Stimulated activated CD4-positive, alpha-beta T cell treated with anti-CD3 and anti-CD28 coated beads, Interleukin-1b, Interleukin-23, amount 100 ng/mL, for 24 hours (primary cell): ENCODE data around the gene L3MBTL4.
"Not testable (repeated sequence)": the region's sequence is repeated elsewhere in the genome, so short reads cannot be mapped to it uniquely, and the experiment has no call there.

Experiments
- DNase-seq, 4 experiments: peaks; one replicate each; pipeline ENCODE4 v3.0.0-alpha.2; 2020; ENCODE audit warnings: low read depth in 4 of 4, low spot score in 1 of 4

L3MBTL4 gene

DNA sequence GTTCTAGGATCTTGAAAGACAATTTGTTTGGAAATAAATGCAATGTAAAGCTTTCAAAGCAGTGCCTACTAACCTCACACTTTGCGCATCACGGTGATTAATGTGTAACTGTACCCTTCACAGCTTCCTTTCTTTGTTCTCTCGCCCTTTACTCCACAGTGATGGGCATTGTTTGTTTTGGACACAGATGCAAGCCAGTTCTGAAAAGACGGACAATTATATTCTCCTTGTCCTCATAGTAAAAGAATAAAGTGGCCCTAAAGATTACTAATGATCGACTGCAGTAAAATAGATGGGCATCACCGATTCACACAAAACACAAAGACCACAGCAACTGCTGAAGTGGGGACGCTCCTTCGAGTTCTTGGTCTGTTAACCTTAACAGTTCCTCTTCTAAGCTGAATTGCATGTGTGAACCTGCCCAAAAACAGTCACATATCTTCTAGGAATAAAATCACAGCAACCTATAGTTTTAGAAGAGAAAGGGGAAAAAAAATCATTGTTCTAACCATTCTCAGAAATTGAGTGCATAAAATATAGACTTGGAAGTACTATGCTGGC lies 7.7 kb downstream of the L3MBTL4 start:
- DNase-seq = no peak

DNA sequence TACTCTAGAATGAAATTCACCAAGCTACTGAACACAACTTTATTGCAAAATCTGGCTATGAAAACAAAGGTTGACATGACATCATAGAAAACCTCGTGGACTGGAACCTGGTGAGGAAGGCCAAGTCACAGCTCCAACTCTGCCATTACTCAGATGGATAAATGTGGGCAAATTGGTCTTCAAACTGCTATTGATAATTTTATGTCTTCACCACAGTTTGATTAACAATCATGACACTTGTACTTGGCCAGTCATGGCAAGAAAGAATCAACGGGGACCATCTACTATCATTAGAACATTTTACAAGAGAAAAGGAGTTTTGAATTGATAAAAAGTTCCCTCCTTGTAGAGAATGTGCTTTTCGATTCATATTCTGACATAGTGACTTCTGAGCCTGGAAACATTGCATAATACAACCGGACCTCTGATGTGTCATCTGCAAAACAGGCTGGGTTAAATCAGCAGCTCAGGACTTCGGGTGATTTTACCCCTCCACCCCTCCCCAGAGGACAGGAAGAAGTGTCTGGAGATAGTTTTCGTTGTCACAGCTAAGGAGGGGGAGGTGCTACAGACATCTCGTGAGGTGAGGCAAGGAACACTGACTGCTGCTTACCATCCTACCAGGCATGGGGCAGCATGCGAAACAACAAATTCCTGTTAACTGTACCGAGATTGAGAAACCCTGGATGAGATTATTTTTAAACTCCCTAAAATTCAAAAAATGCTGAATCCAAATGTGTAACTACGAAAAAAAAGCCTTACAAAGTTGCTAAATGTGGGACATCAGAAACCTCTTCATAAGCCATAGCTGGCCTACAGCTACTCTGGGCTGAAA lies 8.4 kb downstream of the L3MBTL4 start:
- no peak for DNase-seq

DNA sequence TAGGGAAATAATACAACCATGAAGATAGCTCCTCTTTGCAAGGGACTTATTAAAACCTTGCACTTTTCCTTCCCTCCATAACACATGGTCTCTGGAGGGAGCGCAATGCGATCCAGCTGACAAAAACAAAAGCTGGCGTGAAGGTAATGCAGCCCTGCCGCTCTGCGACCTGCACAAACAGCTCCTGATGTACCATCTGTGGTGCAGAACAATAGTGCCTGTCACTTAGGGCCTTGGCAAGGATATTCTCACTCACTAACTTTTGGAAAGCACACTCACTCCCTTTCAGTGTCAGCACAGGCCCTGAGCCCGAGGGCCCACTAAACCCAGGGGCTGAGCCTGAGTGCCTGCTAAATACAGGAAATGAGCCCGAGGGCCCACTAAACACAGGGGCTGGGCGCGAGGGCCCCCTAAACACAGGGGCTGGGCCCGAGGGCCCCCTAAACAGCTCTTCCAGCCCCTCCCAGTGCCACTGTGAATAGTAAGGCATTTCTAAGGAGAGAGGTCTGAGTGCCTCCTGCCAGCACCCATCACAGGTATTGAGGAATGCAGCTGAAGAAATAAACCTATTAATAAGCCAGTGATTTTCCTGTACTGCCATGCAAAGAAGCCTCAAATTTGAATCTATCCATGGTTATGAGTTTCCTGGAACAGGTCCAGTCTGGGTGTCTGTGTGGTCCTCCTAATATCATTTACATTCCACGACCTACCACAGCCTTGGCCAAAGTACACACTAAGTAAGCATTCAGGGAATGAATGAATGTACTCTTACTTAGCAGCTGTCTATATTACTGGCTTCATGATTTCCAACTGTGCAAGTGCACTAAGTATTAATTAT lies 9.3 kb downstream of the L3MBTL4 start:
- no peak for DNase-seq

DNA sequence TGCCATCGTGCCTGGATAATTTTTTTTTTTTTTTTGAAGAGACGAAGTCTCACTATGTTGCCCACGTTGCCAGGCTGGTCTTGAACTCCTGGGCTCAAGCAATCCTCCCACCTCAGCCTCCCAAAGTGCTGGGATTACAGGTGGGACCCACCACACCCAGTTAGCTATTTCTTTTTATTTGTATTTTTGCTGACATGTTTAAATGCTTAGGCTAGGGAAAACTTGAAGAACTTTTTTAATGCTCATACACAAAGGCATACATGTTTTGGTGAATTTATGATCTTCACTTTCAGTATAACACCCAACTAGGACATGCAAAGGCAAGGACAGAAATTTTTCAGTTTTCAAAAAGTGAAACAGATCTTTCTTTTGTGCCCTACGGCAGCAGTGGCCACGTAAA lies 9.9 kb downstream of the L3MBTL4 start:
- no peak for DNase-seq

DNA sequence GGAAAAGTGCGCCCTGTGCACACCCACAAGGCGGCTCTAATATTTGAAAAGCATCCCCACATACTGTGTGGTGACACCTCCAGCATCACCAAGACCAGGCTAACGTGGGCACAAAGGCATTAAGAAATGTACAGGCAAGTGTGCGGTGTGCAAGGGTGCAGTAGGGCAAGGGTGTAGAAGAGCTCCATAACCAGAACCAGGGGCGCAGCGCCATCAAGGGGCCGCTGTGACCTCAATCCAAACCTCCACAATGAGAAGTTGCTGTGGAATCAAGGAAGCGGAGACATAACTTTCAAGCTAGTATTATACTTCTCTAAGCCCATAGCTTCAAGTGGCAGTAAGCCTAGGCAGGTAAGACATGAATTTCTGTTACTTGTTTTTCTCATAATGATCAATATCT lies 13.0 kb downstream of the L3MBTL4 start:
- DNase-seq = no peak

DNA sequence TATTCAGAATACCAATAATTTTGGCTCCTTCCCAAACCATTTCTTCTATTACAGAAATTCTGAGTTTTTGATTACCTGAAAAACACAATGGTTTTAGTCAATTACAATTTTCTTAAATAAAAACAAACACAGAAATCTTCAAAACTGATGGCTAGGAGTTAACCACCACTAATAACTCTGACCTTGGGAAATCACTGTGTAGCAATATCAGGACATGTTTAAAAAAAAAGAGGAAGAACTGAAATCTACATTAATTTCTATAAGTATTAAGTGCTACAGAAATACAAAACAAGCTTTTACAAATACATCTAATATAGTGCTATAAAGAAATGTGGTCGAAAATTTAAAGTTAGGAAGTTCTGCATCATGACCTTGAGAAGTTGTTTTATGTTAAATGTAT lies 14.9 kb downstream of the L3MBTL4 start:
- no peak for DNase-seq

DNA sequence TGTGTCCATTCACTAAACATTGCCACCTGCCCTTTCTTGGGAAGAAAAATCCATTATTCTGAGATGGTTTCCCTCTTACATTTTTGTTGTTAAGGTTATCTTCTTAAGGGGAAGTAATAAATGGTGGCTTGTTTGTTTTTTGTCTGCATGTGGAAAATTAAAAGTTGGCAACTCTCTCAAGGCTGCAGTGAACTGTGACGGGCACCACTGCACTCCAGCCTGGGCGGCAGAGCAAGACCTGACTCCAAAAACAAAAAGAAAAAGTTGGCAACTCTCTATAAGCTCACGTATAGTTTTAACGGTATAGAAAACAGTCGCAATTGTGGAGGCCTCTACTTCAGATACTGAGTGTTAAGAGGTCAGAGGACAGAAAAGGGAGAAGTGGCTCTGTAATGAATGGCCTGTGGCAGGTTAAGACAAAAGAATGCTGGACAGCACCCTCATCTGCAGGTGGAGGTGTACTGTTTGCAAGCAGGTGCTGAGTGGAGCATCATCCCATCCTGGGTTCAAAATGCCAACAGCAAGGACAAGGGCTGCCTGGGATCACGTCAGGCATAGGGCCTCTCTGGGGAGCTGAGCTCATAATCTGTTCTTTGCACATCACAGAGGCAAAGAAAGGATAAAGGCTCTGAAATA lies 16.7 kb downstream of the L3MBTL4 start:
- DNase-seq = no peak

DNA sequence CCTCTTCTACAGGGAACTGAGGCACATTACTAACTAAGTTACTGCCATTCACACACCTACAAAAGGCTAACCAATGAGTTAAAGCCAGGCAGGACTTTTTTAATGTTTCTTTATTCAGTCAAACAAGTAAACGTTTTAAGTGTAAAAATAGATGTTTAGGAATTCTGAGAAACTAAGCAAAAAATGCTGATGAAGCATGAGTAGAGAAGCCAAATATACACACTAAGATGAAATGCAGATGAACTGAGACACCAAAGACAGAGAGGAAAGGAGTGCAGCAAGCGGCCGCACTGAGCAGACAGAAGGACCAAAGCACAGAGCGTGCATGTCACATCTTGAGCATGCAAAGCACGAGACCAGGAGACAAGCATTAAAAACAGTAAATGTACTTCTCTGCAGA lies 17.9 kb downstream of the L3MBTL4 start:
- no peak for DNase-seq

DNA sequence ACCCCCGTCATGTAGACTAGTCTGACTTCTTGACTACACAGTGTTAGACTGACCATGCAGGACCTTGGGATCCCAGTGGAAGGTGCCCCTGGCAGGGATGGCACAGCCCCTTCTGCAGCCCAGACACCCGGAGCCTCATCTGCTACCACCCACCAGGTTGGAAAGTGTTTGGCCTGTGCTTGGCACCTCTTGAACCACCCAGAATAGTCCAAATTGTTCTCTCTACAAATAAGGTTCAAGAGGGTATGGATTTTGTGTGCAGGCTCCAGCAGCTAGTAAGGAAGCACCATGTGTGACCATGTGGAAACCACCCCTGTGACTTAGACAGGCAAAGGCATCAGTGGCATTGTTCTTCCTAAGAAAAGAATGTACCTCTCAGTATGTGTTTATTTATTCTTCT lies 18.4 kb downstream of the L3MBTL4 start:
- no peak for DNase-seq

DNA sequence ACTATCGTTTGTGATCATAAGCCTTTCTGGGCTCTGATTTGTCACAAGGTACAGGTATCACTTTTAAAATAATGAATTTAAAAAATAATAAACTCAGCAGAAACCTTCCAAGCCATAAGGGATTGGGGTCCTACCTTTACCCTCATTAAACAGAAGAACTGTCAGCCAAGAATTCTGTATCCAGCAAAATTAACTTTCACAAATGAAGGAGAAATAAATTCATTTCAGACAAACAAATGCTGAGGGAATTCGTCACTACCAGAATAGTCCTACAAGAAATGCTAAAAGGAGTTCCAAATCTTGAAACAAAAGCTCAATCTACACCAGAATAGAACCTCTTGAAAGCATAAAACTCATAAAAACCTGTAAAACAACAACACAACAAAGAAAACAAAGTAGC lies 25.7 kb downstream of the L3MBTL4 start:
- no peak for DNase-seq

DNA sequence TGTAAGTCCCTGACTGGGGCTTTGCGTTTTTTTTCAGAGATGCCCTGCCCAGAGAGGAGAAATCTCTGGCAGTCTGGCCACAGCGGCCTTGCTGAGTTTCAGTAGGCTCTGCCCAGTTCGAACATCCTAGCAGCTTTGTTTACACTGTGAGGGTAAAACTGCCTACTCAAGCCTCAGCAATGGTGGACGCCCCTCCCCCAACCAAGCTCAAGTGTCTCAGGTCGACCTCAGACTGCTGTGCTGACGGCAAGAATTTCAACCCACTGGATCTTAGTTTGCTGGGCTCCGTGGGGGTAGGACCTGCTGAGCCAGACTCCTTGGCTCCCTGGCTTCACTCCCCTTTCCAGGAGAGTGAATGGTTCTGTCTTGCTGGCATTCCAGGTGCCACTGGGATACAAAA lies 31.7 kb downstream of the L3MBTL4 start:
- DNase-seq = no peak

DNA sequence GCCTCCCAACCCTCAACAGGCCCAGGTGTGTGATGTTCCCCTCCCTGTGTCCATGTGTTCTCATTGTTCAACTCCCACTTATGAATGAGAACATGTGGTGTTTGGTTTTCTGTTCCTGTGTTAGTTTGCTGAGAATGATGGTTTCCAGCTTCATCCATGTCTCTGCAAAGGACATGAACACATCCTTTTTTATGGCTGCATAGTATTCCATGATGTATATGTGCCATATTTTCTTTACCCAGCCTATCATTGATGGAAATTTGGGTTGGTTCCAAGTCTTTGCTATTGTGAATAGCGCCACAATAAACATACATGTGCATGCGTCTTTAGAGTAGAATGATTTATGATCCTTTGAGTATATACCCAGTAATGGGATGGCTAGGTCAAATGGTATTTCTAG lies 37.2 kb downstream of the L3MBTL4 start:
- not testable (repeated sequence) for DNase-seq

DNA sequence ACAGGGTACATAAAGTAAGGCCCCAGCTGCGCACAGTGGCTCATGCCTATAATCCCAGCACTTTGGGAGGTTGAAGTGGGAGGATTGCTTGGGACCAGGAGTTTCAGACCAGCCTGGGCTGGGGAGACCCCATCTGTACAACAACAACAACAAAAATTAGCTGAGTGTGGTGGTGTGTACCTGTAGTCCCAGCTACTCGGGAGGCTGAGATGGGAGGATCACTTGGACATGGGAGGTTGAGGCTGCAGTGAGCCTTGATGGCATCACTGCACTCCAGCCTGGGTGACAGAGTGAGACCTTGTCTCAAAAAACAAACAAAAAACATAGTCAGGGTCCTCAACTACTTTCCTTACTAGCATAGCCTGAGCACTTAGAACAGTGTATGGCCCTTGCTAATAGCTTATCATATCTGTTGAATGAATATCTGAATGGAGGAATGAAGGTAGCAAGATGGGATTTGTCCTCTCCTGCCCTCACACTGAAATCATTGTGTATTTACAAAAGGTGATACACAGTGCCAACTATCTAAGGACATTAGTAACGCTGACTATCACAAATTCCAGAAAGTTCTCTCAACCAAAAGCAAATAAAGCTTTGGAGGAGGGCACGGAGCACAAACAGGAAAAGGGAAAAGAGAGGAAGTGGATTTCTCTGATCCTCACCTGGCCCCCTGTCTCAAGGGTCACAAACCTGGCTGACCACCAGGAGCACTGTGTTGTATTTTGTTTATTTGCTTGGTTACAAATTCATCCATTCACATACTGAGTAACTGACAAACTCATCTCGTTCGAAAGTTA lies 38.1 kb downstream of the L3MBTL4 start:
- no peak for DNase-seq

DNA sequence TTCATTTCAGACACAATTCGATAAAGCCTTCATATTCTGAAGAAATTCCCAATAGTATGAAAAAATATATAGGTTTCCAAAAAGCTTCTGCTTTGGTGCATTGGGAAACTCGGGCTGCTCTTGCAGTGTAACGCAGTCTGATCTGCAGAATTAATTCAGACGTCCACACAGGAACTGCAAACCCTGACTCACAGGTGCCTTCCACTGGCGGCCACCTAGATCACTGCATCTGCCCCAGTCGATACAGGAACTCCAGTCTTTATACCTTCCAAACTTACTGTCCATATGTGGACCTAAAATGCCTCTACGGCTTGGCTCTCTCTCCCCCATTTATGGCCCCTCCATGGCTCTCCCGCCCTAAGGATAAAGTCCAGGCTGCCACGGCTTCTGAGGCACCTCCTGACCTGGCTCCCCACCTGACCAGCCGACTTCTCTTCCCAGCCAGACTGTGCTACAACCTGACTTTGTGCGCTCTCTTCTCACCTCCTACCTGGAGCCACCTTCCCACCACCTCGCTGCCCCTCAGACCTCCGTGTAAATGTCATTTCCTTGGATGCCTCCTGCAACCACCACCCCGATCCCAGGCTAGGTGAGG lies 39.7 kb downstream of the L3MBTL4 start:
- no peak for DNase-seq

DNA sequence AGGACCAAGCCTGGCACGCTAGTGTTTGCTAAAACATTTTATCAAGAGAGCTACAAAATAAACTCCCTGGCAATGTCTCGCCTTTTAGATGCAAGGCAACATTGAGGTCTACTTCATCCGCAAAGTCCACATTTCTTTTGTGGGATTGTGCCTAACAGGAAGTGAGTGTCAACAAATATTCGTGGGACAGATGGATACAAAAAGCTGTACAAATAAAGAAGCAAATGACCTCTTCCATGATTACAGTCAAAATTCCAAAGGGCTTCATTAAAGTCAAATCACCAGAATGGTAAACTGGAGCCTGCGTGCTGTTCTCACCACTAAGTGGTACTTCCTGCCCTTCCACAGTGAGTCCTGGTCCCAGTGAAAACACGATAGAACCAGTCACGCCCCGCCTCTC lies 40.4 kb downstream of the L3MBTL4 start:
- DNase-seq = no peak

DNA sequence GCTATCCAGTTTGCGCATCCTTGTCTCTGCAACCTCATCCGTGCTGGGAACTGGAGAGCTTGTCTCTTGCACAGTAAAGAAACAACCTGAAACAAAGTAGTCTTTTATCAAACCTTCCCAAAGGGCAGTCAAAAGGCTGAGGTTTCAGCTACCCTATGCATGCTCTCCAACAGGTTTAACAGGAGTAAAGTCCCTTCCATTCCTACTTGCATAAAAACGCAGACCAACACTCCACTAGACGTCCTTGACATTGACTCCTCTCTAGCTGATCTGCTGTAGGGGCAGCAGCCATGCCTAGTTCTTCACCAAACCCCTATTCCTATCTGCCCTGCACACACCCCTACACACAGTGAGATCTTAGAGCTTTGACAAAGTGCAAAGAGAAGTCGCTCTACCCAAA lies 41.5 kb downstream of the L3MBTL4 start:
- no peak for DNase-seq

DNA sequence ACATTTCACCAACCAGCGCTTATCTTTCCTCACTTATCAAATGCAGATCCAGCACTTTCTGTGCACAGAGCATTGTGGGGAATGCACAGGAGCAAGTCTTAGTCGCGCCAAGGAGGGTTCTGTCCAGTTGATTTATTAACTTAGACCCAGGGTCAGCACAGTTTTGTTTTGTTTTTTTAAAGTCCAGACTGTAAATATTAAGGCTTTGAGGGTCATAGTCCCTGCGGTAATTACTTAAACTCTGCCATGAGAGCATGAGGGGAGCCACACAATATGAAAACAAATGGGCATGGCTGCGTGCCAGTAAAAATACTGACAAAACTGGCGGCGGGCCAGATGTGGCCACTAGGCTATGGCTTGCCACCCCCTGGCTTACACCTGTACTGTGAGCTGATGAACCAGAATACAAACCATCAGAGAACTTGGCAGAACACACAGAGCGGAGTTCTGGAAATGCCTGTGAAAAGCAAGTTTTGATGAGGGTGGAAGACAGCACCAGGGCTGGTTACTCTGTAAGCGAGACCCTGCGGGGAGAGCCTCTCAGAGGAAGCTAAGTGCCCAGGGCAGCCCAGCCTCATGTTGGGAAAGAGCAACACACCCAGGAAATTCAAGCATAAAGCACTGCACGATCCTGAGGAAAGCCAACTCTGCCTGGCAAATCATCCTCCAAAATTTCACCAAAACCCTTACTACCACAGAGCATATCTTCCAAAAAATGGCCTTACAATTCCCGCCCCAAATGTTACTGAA lies 43.6 kb downstream of the L3MBTL4 start:
- DNase-seq = no peak

DNA sequence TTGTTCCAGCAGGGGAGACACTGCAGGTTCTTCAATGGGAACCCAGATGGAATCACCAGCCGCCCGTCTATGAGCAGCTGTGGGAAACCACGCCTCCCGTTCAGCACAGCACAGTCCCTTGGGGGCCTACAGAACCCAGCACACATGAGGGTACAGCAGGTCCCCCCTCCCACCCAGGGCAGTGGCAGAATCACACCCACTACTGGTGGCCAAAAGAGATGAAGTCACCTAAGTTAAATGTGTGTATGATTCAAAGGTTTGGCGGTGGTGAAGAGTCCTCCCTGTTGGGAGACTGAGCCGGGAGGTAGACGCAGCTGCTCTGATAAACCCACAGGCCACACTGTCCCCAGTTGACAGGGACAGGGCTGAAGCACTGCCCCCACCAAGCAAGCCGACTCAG lies 44.3 kb downstream of the L3MBTL4 start:
- DNase-seq = no peak

DNA sequence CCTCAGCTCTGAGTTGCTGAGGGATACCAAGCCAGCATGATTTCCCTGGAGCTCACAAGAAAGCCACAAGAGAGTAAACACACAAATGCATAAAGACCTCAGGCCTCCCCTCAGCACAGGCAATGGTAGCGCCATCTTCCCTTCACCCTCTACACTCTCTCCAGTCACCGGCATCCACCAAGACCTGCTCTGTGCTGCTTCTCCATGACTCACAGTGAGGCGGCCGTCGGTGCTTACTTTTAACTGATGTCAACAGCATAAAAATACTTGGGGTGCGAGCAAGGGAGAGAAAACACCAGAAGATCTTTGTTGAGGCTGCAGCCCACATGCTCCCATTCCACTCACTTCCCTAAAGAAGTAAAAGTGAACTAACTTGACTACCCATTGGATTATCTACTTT lies 46.7 kb downstream of the L3MBTL4 start:
- DNase-seq = no peak

DNA sequence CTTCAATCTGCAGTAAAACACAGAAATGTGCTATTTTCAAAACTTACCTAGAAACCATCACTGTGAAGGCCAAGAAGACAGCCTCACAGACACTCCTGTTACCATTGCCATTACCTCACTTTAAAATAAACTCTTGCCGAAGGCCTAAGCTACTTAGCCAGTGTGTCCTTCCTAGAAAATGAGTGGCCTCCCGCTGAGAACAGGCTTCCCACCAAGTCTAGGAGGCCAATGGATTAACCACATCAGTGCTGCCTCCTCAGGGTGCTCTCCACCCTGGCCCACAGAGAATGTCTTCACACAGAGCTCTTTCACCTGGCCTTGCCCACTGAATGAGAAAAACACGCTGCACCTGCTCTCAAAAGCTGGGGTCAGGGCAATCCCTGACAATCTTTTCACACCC lies 47.5 kb downstream of the L3MBTL4 start:
- no peak for DNase-seq
